HepG2 (cell line): ENCODE results near the gene AGRP. TPM values are rescaled to one million over a fixed set of nuclear protein-coding genes. Genes with fewer than 3 reads are reported as not detected.
A peak's percentile ranks its signal among the peaks of the same experiment; 100 is the strongest.

Source experiments
- ATAC-seq: fragments of 200-7000 bp; cut with Tn5 transposase; 3 replicates; pipeline ENCODE4 v1.9.1; 2020; ENCODE audit warnings: mild to moderate bottlenecking, moderate library complexity
- BruUV-seq: library from RNA; stranded (reverse); fragments of 400-500 nt; replicated peaks from 2 replicates; lab custom pipeline; 2021; lab: Mats Ljungman, UMichigan
- CTCF ChIA-PET: fragments of 300-600 bp; formaldehyde crosslinking; extraction: SDS; loops from one replicate; lab custom pipeline; 2021; ENCODE audit warnings: low total read pairs, inconsistent platforms, low intra/inter-chr PET ratio; lab: Yijun Ruan, JAX
- POLR2A ChIA-PET: fragments of 350-600 bp; sonication (Branson Sonifier 250); formaldehyde crosslinking; loops from one replicate; lab custom pipeline; 2020; ENCODE audit warnings: antibody characterized with exemption, inconsistent platforms; lab: Yijun Ruan, JAX
- DNase-seq: peaks from one replicate; pipeline ENCODE4 v3.0.0-alpha.2; 2015; ENCODE audit warnings: low spot score
- FAIRE-seq: peaks from 3 replicates; lab custom pipeline; 2011; peaks lifted over from hg19 to GRCh38; lab: Jason Lieb, UNC
- H2AFZ ChIP-seq: one replicate; pipeline ENCODE4 v1.6.1; 2011; ENCODE audit warnings: low read length, inconsistent platforms
- H3K27ac ChIP-seq: fragments of 300-600 bp; 3 replicates; pipeline ENCODE4 v1.8.0; 2011; ENCODE audit warnings: mixed run types, mild to moderate bottlenecking, mixed read lengths, low read length, inconsistent platforms; ENCODE audit not compliant: insufficient read depth; ENCODE audit errors: extremely low read length
- H3K27me3 ChIP-seq, 2 experiments: fragments of 200-600 bp in 1 of 2; 2 replicates in 1 of 2; 3 replicates in 1 of 2; pipeline versions ENCODE4 v1.6.0 to v1.8.0; 2011; ENCODE audit warnings: low read length in 2 of 2, mild to moderate bottlenecking in 2 of 2, moderate library complexity in 2 of 2, inconsistent platforms in 1 of 2; ENCODE audit not compliant: insufficient read depth in 2 of 2, control insufficient read depth in 1 of 2
- H3K36me3 ChIP-seq, 2 experiments: fragments of 200-600 bp in 1 of 2; replicated peaks in 1 of 2; 2 replicates in 1 of 2; 3 replicates in 1 of 2; pipeline versions ENCODE4 v1.5.1 to v1.8.0; 2011; ENCODE audit warnings: low read length in 2 of 2, inconsistent platforms in 1 of 2; ENCODE audit not compliant: insufficient read depth in 2 of 2, control insufficient read depth in 1 of 2
- H3K4me1 ChIP-seq: 2 replicates; pipeline ENCODE4 v1.5.1; 2012; ENCODE audit warnings: low read length, inconsistent platforms; ENCODE audit not compliant: insufficient read depth
- H3K4me2 ChIP-seq: 2 replicates; pipeline ENCODE4 v1.6.0; 2011; ENCODE audit warnings: low read depth, low read length, inconsistent platforms
- H3K4me3 ChIP-seq, 3 experiments: fragments of 200-600 bp in 1 of 3; sonication (generic), shearing (Covaris generic) in 1 of 3; replicated peaks in 1 of 3; 2 replicates each; pipeline ENCODE4 v1.5.1; 2011 to 2016; ENCODE audit warnings: low read length in 3 of 3, inconsistent platforms in 2 of 3, low read depth in 2 of 3, mild to moderate bottlenecking in 2 of 3, control low read depth in 1 of 3, mixed read lengths in 1 of 3; ENCODE audit not compliant: insufficient read depth in 1 of 3
- H3K79me2 ChIP-seq: one replicate; pipeline ENCODE4 v1.6.1; 2011; ENCODE audit warnings: low read length, inconsistent platforms; ENCODE audit not compliant: insufficient read depth
- H3K9ac ChIP-seq: 2 replicates; pipeline ENCODE4 v1.6.0; 2011; ENCODE audit warnings: mild to moderate bottlenecking, low read depth, low read length, inconsistent platforms; ENCODE audit not compliant: insufficient read depth
- H3K9me3 ChIP-seq: 2 replicates; pipeline ENCODE4 v1.5.1; 2012; ENCODE audit warnings: mild to moderate bottlenecking, low read length
- H4K20me1 ChIP-seq: 2 replicates; pipeline ENCODE4 v1.6.0; 2011; ENCODE audit warnings: inconsistent platforms, mild to moderate bottlenecking, low read length, moderate library complexity; ENCODE audit not compliant: insufficient read depth
- AGO2 ChIP-seq: fragments of 200-400 bp; formaldehyde crosslinking; optimal IDR thresholded peaks from 2 replicates; pipeline ENCODE3; 2017; ENCODE audit warnings: mild to moderate bottlenecking, low read depth, low read length, moderate library complexity
- ARID2 ChIP-seq: sonication (generic); formaldehyde crosslinking; IDR thresholded peaks from 2 replicates; pipeline ENCODE4 v1.8.1; 2022; ENCODE audit warnings: mild to moderate bottlenecking, missing genetic modification reagents, borderline replicate concordance
- ARID4A ChIP-seq: sonication (generic); formaldehyde crosslinking; IDR thresholded peaks from 2 replicates; pipeline ENCODE4 v1.5.0; 2020; ENCODE audit warnings: mild to moderate bottlenecking, missing genetic modification reagents, borderline replicate concordance
- EZH2 ChIP-seq: conservative IDR thresholded peaks from 2 replicates; pipeline ENCODE4 v1.6.1; 2012; ENCODE audit warnings: mild to moderate bottlenecking, low read depth, low read length, moderate library complexity
- FOSL1 ChIP-seq: sonication (generic); formaldehyde crosslinking; IDR thresholded peaks from 2 replicates; pipeline ENCODE4 v1.9.0; 2021; ENCODE audit warnings: missing genetic modification reagents, borderline replicate concordance
- NBN ChIP-seq: fragments of 450-650 bp; conservative IDR thresholded peaks from 2 replicates; pipeline ENCODE4 v1.6.1; 2017
- NONO ChIP-seq, 2 experiments: fragments of 450-650 bp in 1 of 2; sonication (generic) in 1 of 2; formaldehyde crosslinking in 1 of 2; IDR thresholded peaks in 1 of 2; conservative IDR thresholded peaks in 1 of 2; 2 replicates each; pipeline versions ENCODE4 v1.6.1 to v1.8.0; 2017 to 2022; ENCODE audit warnings: mild to moderate bottlenecking in 1 of 2, missing genetic modification reagents in 1 of 2, moderate library complexity in 1 of 2
- POLR2G ChIP-seq: fragments of 200-400 bp; formaldehyde crosslinking; IDR thresholded peaks from 2 replicates; pipeline ENCODE4 v1.6.1; 2018; ENCODE audit warnings: mild to moderate bottlenecking, low read depth, low read length, moderate library complexity
- RBFOX2 ChIP-seq: fragments of 200-400 bp; formaldehyde crosslinking; IDR thresholded peaks from 2 replicates; pipeline ENCODE4 v1.6.1; 2017; ENCODE audit warnings: low read depth, mild to moderate bottlenecking, low read length
- RFX3 ChIP-seq: IDR thresholded peaks from 2 replicates; pipeline ENCODE4 v1.6.1; 2016; ENCODE audit warnings: missing biosample characterization, missing genetic modification reagents
- SP140L ChIP-seq: sonication (generic); formaldehyde crosslinking; IDR thresholded peaks from 2 replicates; pipeline ENCODE4 v1.4.0; 2020; ENCODE audit warnings: missing genetic modification reagents, borderline replicate concordance
- SP2 ChIP-seq: sonication (generic); formaldehyde crosslinking; IDR thresholded peaks from 2 replicates; pipeline ENCODE4 v1.5.1; 2020; ENCODE audit warnings: mild to moderate bottlenecking, missing genetic modification reagents
- TOPORS ChIP-seq: sonication (generic); formaldehyde crosslinking; IDR thresholded peaks from 2 replicates; pipeline ENCODE4 v1.8.0; 2023; ENCODE audit warnings: mild to moderate bottlenecking, missing genetic modification reagents
- ZBTB34 ChIP-seq: sonication (generic); formaldehyde crosslinking; IDR thresholded peaks from 2 replicates; pipeline ENCODE4 v1.8.0; 2022; ENCODE audit warnings: mild to moderate bottlenecking, missing genetic modification reagents
- ZNF138 ChIP-seq: sonication (generic); formaldehyde crosslinking; IDR thresholded peaks from 2 replicates; pipeline ENCODE4 v1.5.0; 2020; ENCODE audit warnings: mild to moderate bottlenecking, low read depth, missing genetic modification reagents
- ZNF644 ChIP-seq: IDR thresholded peaks from 2 replicates; pipeline ENCODE4 v1.6.1; 2016; ENCODE audit warnings: low read depth
- WGBS: methylation state at CpG from one replicate; pipeline ENCODE4 v1.1.6; 2017; ENCODE audit warnings: low lambda C conversion rate; 5-methylcytosine and 5-hydroxymethylcytosine counted together
- in situ Hi-C: cut with HindIII; loops from 2 replicates; pipeline ENCODE4 v1.10.0; 2017; ENCODE audit warnings: low pct_unique_long_range_greater_than_20kb; ENCODE audit not compliant: extremely low pct_ligation_motif_present
- intact Hi-C: fragments of 100-400 bp; cut with micrococcal nuclease; formaldehyde crosslinking; loops from one replicate; pipeline ENCODE4 v1.10.0; 2022; ENCODE audit not compliant: unreplicated experiment
- polyA plus RNA-seq, 8 experiments: library from polyadenylated mRNA; depleted of rRNA in 3 of 8; stranded (reverse) in 7 of 8; unstranded in 1 of 8; fragments of >200 nt; fragmentation: Illumina TruSeq in 4 of 8; extraction: Trizol in 4 of 8; gene quantifications; 2 replicates each; pipeline versions ENCODE4 v1.2.1 to v1.2.3, GENCODE V29; 2011 to 2016; ENCODE audit warnings: low read depth in 4 of 8, missing spikeins in 1 of 8, mixed read lengths in 1 of 8; ENCODE audit not compliant: insufficient read depth in 1 of 8
- total RNA-seq, 5 experiments: library from RNA; depleted of rRNA; stranded (reverse); fragments of >200 nt; fragmentation: Illumina TruSeq; extraction: Trizol; gene quantifications; 2 replicates each; pipeline ENCODE4 v1.2.3, GENCODE V29; 2016; ENCODE audit warnings: low read depth in 1 of 5
- TF ChIP-seq, protein P1 (sequence below): sonication (generic); formaldehyde crosslinking; IDR thresholded peaks from 2 replicates; pipeline ENCODE4 v1.8.1; 2023; ENCODE audit warnings: mild to moderate bottlenecking, missing genetic modification reagents, borderline replicate concordance

AGRP gene
- total and polyA plus RNA-seq, 2 of the 13 experiments (the other 11 are each of a cell fraction or from before 2014, with no cell fraction given) = not detected

GRCh38 chr16:67436640-67437193 lies 46.6 kb downstream of the AGRP start (continued):
- TF ChIP-seq TOPORS (CRISPR knock-in tag) (no peak), ZNF644 (CRISPR knock-in tag) (no peak), SP2 (CRISPR knock-in tag) (no peak), RFX3 (CRISPR knock-in tag) (no peak), NBN (no peak), EZH2 (no peak), SP140L (CRISPR knock-in tag) (no peak), ARID2 (CRISPR knock-in tag) (no peak), RBFOX2 (0 out of 2 replicates have a peak, but pooled peaks have one; percentile 28), ZNF138 (CRISPR knock-in tag) (no peak), NONO (IDR thresholded peaks at IDR 0.05) (no peak), NONO (CRISPR knock-in tag; conservative IDR thresholded peaks at IDR 0.05) (no peak), FOSL1 (CRISPR knock-in tag) (no peak), AGO2 (peak; percentile 89), POLR2G (0 out of 2 replicates have a peak, but pooled peaks have one; percentile 37)
- TF ChIP-seq, protein P1, sequence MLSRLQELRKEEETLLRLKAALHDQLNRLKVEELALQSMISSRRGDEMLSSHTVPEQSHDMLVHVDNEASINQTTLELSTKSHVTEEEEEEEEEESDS = no peak

- in situ Hi-C loops (no loop called here), intact Hi-C loops (no loop called here)
- Histone ChIP-seq H3K27me3 (no peaks in the 10 kb centered on the region; a peak in 1 of 5 replicates), H3K9me3 (no peaks in the 10 kb centered on the region), H3K27ac (no peak overlapping the region), H3K4me1 (peaks cover 23% of the 10 kb centered on the region), H3K4me2 (no peak overlapping the region), H4K20me1 (no peaks in the 10 kb centered on the region), H2AFZ (no peak overlapping the region), H3K4me3 (no peak overlapping the region), H3K9ac (no peak overlapping the region), H3K36me3 (peaks cover 5 to 26% of the 10 kb centered on the region in 2 experiments; a peak in 3 of 5 replicates), H3K79me2 (no peaks in the 10 kb centered on the region)
- ChIA-PET CTCF (no interaction called here), POLR2A (no interaction called here)
- DNase-seq = no peak
- no TSS peak for BruUV-seq
- ATAC-seq = no peak
- 99% methylated on average over 10 of the region's 16 CpGs for WGBS
- FAIRE-seq = no peak
- TF ChIP-seq NONO (IDR thresholded peaks at IDR 0.05) (no peak), NONO (CRISPR knock-in tag; conservative IDR thresholded peaks at IDR 0.05) (0 out of 2 replicates have a peak, but pooled peaks have one; percentile 29), ARID4A (CRISPR knock-in tag) (0 out of 2 replicates have a peak, but pooled peaks have one; percentile 10), AGO2 (peak; percentile 86), ZBTB34 (CRISPR knock-in tag) (no peak)
Observed at GRCh38 chr16:67435758-67436164, 47.6 kb downstream of the AGRP start.
